K562 (cell line): ENCODE data around the gene PLS1. TPM values are rescaled to one million over a fixed set of nuclear protein-coding genes. Genes with fewer than 3 reads are reported as not detected.

Experiments
- ATAC-seq: fragments of 200-7000 bp; cut with Tn5 transposase; 3 replicates; pipeline ENCODE4 v1.9.1; 2020; ENCODE audit warnings: moderate library complexity
- BruUV-seq: library from RNA; stranded (reverse); fragments of 400-500 nt; replicated peaks from 2 replicates; lab custom pipeline; 2021; lab: Mats Ljungman, UMichigan
- CTCF ChIA-PET: fragments of 300-600 bp; formaldehyde crosslinking; extraction: SDS; loops from one replicate; lab custom pipeline; 2021; ENCODE audit warnings: low intra/inter-chr PET ratio; lab: Yijun Ruan, JAX
- POLR2A ChIA-PET: fragments of 300-600, 350-650 bp; sonication (Branson Sonifier 250); formaldehyde crosslinking; extraction: SDS; loops from one replicate; lab custom pipeline; 2021; ENCODE audit warnings: antibody characterized with exemption, inconsistent platforms; lab: Yijun Ruan, JAX
- DNase-seq, 4 experiments: peaks; one replicate each; pipeline versions ENCODE4 v3.0.0 to v3.0.0-alpha.2; 2011 to 2018; ENCODE audit warnings: low spot score in 3 of 4, mixed read lengths in 3 of 4; ENCODE audit errors: extremely low read depth in 1 of 4
- FAIRE-seq: peaks from 2 replicates; lab custom pipeline; 2011; peaks lifted over from hg19 to GRCh38; lab: Jason Lieb, UNC
- H2AFZ ChIP-seq: 2 replicates; pipeline ENCODE4 v1.6.0; 2011; ENCODE audit warnings: low read depth, low read length, control low read depth, inconsistent platforms
- H3K27ac ChIP-seq: fragments of 200-600 bp; 3 replicates; pipeline ENCODE4 v1.8.0; 2011; ENCODE audit warnings: low read depth, mild to moderate bottlenecking, control low read depth, inconsistent platforms, low read length, moderate library complexity, mixed read lengths; ENCODE audit errors: extremely low read depth
- H3K27me3 ChIP-seq, 2 experiments: fragments of 300-600 bp in 1 of 2; 2 replicates in 1 of 2; 3 replicates in 1 of 2; pipeline versions ENCODE4 v1.6.0 to v1.8.0; 2011; ENCODE audit warnings: inconsistent platforms in 2 of 2, low read length in 2 of 2, mild to moderate bottlenecking in 1 of 2, mixed read lengths in 1 of 2, moderate library complexity in 1 of 2; ENCODE audit not compliant: control insufficient read depth in 2 of 2, insufficient read depth in 2 of 2
- H3K36me3 ChIP-seq: fragments of 300-600 bp; 3 replicates; pipeline ENCODE4 v1.8.0; 2011; ENCODE audit warnings: mild to moderate bottlenecking, low read length, inconsistent platforms; ENCODE audit not compliant: control insufficient read depth, insufficient read depth
- H3K4me1 ChIP-seq, 2 experiments: fragments of 200-600 bp in 1 of 2; replicated peaks in 1 of 2; 2 replicates in 1 of 2; 3 replicates in 1 of 2; pipeline versions ENCODE4 v1.5.1 to v1.8.0; 2011; ENCODE audit warnings: inconsistent platforms in 2 of 2, low read length in 2 of 2, mild to moderate bottlenecking in 1 of 2, mixed read lengths in 1 of 2, moderate library complexity in 1 of 2; ENCODE audit not compliant: control insufficient read depth in 2 of 2, insufficient read depth in 2 of 2
- H3K4me2 ChIP-seq: 2 replicates; pipeline ENCODE4 v1.6.1; 2011; ENCODE audit warnings: low read length, control low read depth, inconsistent platforms, mixed read lengths; ENCODE audit not compliant: insufficient read depth
- H3K4me3 ChIP-seq: fragments of 200-600 bp; sonication (generic), shearing (Covaris generic); 2 replicates; pipeline ENCODE4 v1.5.1; 2016; ENCODE audit warnings: control low read depth, inconsistent platforms
- H3K79me2 ChIP-seq: fragments of 200-600 bp; 3 replicates; pipeline ENCODE4 v1.8.0; 2011; ENCODE audit warnings: low read length, inconsistent platforms; ENCODE audit not compliant: control insufficient read depth, insufficient read depth
- H3K9ac ChIP-seq, 2 experiments: 2 replicates each; pipeline versions ENCODE4 v1.6.0 to v1.6.1; 2011; ENCODE audit warnings: low read depth in 2 of 2, low read length in 2 of 2, control low read depth in 1 of 2, inconsistent platforms in 1 of 2, mild to moderate bottlenecking in 1 of 2, mixed read lengths in 1 of 2; ENCODE audit not compliant: insufficient read depth in 1 of 2
- H3K9me1 ChIP-seq: one replicate; pipeline ENCODE4 v1.6.0; 2011; ENCODE audit warnings: inconsistent platforms, mild to moderate bottlenecking, low read length, moderate library complexity; ENCODE audit not compliant: control insufficient read depth, insufficient read depth
- H3K9me3 ChIP-seq: replicated peaks from 2 replicates; pipeline ENCODE4 v1.5.1; 2011; ENCODE audit warnings: low read depth, low read length, inconsistent platforms; ENCODE audit not compliant: control insufficient read depth, insufficient read depth
- H4K20me1 ChIP-seq: replicated peaks from 2 replicates; pipeline ENCODE4 v1.6.1; 2011; ENCODE audit warnings: low read length, inconsistent platforms, mixed read lengths; ENCODE audit not compliant: control insufficient read depth, insufficient read depth
- ATF7 ChIP-seq: fragments of 450-650 bp; IDR thresholded peaks from 2 replicates; pipeline ENCODE4 v1.7.1; 2014; ENCODE audit warnings: mild to moderate bottlenecking, moderate library complexity
- GTF2F1 ChIP-seq: IDR thresholded peaks from 2 replicates; pipeline ENCODE4 v1.6.1; 2011; ENCODE audit warnings: low read depth, low read length, improper control_type of control experiment
- HINFP ChIP-seq: fragments of 450-650 bp; conservative IDR thresholded peaks from 2 replicates; pipeline ENCODE4 v1.6.1; 2016; ENCODE audit warnings: missing genetic modification characterization, low read depth, mild to moderate bottlenecking, control low read depth, missing compliant biosample characterization
- HMG20A ChIP-seq: fragments of 450-650 bp; formaldehyde crosslinking; conservative IDR thresholded peaks from 2 replicates; pipeline ENCODE4 v1.4.0; 2020; ENCODE audit warnings: mild to moderate bottlenecking, mixed read lengths
- MYNN ChIP-seq, 2 experiments: sonication (generic); formaldehyde crosslinking in 1 of 2; IDR thresholded peaks; 2 replicates each; pipeline versions ENCODE4 v1.5.0 to v1.6.1; 2016 to 2020; ENCODE audit warnings: antibody characterized with exemption in 1 of 2, missing genetic modification reagents in 1 of 2
- NCOA6 ChIP-seq: fragments of 450-650 bp; IDR thresholded peaks from 2 replicates; pipeline ENCODE4 v1.6.1; 2017; ENCODE audit warnings: mild to moderate bottlenecking
- NELFE ChIP-seq: IDR thresholded peaks from 2 replicates; pipeline ENCODE4 v1.6.1; 2011; ENCODE audit warnings: mild to moderate bottlenecking; ENCODE audit not compliant: insufficient read depth, insufficient read length
- NR2C1 ChIP-seq, 2 experiments: fragments of 450-650 bp; IDR thresholded peaks; 2 replicates each; pipeline ENCODE4 v1.6.1; 2017; ENCODE audit warnings: mild to moderate bottlenecking in 2 of 2, antibody characterized with exemption in 1 of 2, inconsistent platforms in 1 of 2, missing compliant biosample characterization in 1 of 2, missing genetic modification characterization in 1 of 2
- PRDM10 ChIP-seq: fragments of 450-650 bp; IDR thresholded peaks from 2 replicates; pipeline ENCODE4 v1.6.1; 2018; ENCODE audit not compliant: partially characterized antibody
- TEAD1 ChIP-seq, 2 experiments: fragments of 450-650 bp in 1 of 2; sonication (generic) in 1 of 2; formaldehyde crosslinking; IDR thresholded peaks; 2 replicates each; pipeline versions ENCODE4 v1.4.0 to v1.8.0; 2020 to 2022; ENCODE audit warnings: mild to moderate bottlenecking in 2 of 2, missing genetic modification reagents in 1 of 2
- YY1 ChIP-seq, 3 experiments: IDR thresholded peaks; 2 replicates each; pipeline ENCODE4 v1.6.1; 2011; ENCODE audit warnings: low read length in 2 of 3, mild to moderate bottlenecking in 2 of 3, moderate library complexity in 2 of 3, borderline replicate concordance in 1 of 3, control low read depth in 1 of 3, low read depth in 1 of 3; ENCODE audit not compliant: insufficient read depth in 3 of 3, insufficient replicate concordance in 2 of 3, control insufficient read depth in 1 of 3, insufficient read length in 1 of 3; ENCODE audit errors: extremely low read depth in 1 of 3
- ZBTB8A ChIP-seq: fragments of 450-650 bp; IDR thresholded peaks from 2 replicates; pipeline ENCODE4 v1.6.1; 2018; ENCODE audit warnings: mild to moderate bottlenecking, moderate library complexity; ENCODE audit not compliant: partially characterized antibody
- in situ Hi-C: fragments of 300-500 bp; cut with MboI; formaldehyde crosslinking; loops from 4 replicates; pipeline ENCODE4 v1.15.0; 2018; ENCODE audit warnings: inconsistent platforms, mixed read lengths
- intact Hi-C: fragments of 100-400 bp; cut with micrococcal nuclease; formaldehyde crosslinking; loops from 2 replicates; pipeline ENCODE4 v1.14.2; 2022
- polyA plus RNA-seq, 8 experiments: library from polyadenylated mRNA; depleted of rRNA in 4 of 8; stranded (reverse) in 5 of 8; unstranded in 3 of 8; fragments of >200 nt; fragmentation: Nextera tagmentation in 2 of 8; fragmentation: Illumina TruSeq in 1 of 8; extraction: Ambion mirVana in 2 of 8; extraction: Trizol in 1 of 8; gene quantifications; 2 replicates each; pipeline versions ENCODE4 v1.2.1 to v1.2.3, GENCODE V29; 2011 to 2014; ENCODE audit warnings: inconsistent platforms in 1 of 8, missing spikeins in 1 of 8
- total RNA-seq, 7 experiments: library from RNA; depleted of rRNA in 6 of 7; stranded (reverse); fragments of >200 nt in 6 of 7; fragmentation: Illumina TruSeq in 2 of 7; extraction: Trizol in 2 of 7; gene quantifications; 2 replicates each; pipeline versions ENCODE4 v1.2.1 to v1.2.3, GENCODE V29; 2011 to 2021; ENCODE audit warnings: low replicate concordance in 1 of 7
- TF ChIP-seq, protein P1 (sequence below), 2 experiments: fragments of 450-650 bp in 1 of 2; sonication (generic) in 1 of 2; formaldehyde crosslinking; conservative IDR thresholded peaks; 2 replicates each; pipeline versions ENCODE4 v1.4.0 to v1.8.1; 2020 to 2022; ENCODE audit warnings: mild to moderate bottlenecking in 1 of 2, missing genetic modification reagents in 1 of 2
- TF ChIP-seq, protein P2 (sequence below): conservative IDR thresholded peaks from 2 replicates; pipeline ENCODE4 v1.6.1; 2011; ENCODE audit warnings: low read depth, mild to moderate bottlenecking, low read length; ENCODE audit not compliant: control insufficient read depth

The PLS1 gene
- total and polyA plus RNA-seq, 9 of the 15 experiments (the other 6 are each of a cell fraction or from before 2014, with no cell fraction given), result 6.1 to 21.3 (median 13.0) TPM

- intact Hi-C loops (no loop called here), in situ Hi-C loops (no loop called here)
- FAIRE-seq, result no peak
- no peak for TF ChIP-seq MYNN (IDR thresholded peaks at IDR 0.05)
- TF ChIP-seq MYNN (CRISPR knock-in tag; IDR thresholded peaks at IDR 0.05), result no peak
- no peak for TF ChIP-seq NELFE
- no peak for TF ChIP-seq PRDM10
- TF ChIP-seq NR2C1 (IDR thresholded peaks at IDR 0.05), result no peak
- no peak for TF ChIP-seq NR2C1 (tag; IDR thresholded peaks at IDR 0.05)
- TF ChIP-seq ZBTB8A, result no peak
- TF ChIP-seq HMG20A (CRISPR knock-in tag), result no peak
- TF ChIP-seq GTF2F1, result no peak
- TF ChIP-seq, protein P1, sequence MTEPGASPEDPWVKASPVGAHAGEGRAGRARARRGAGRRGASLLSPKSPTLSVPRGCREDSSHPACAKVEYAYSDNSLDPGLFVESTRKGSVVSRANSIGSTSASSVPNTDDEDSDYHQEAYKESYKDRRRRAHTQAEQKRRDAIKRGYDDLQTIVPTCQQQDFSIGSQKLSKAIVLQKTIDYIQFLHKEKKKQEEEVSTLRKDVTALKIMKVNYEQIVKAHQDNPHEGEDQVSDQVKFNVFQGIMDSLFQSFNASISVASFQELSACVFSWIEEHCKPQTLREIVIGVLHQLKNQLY (CRISPR knock-in tag; conservative IDR thresholded peaks at IDR 0.05), result no peak
- TF ChIP-seq HINFP, result no peak
- no peak for TF ChIP-seq YY1 (IDR thresholded peaks at IDR 0.05; ENCODE audit: borderline replicate concordance in 1 of 3, control insufficient read depth in 1 of 3, extremely low read depth in 1 of 3, insufficient read depth in 3 of 3, insufficient read length in 1 of 3, insufficient replicate concordance in 2 of 3, low read depth in 1 of 3, low read length in 2 of 3)
- TF ChIP-seq TEAD1 (CRISPR knock-in tag; IDR thresholded peaks at IDR 0.05), result no peak
- TF ChIP-seq ATF7, result no peak
- no peak for TF ChIP-seq NCOA6
- TF ChIP-seq, protein P2, sequence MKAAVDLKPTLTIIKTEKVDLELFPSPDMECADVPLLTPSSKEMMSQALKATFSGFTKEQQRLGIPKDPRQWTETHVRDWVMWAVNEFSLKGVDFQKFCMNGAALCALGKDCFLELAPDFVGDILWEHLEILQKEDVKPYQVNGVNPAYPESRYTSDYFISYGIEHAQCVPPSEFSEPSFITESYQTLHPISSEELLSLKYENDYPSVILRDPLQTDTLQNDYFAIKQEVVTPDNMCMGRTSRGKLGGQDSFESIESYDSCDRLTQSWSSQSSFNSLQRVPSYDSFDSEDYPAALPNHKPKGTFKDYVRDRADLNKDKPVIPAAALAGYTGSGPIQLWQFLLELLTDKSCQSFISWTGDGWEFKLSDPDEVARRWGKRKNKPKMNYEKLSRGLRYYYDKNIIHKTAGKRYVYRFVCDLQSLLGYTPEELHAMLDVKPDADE, result no peak
Measured at GRCh38 chr3:142660893-142661292, 64.7 kb downstream of the PLS1 start.

More at GRCh38 chr3:142660893-142661292, 64.7 kb downstream of the PLS1 start:
- no peaks in the 10 kb centered on the region for H4K20me1 ChIP-seq
- BruUV-seq, result no TSS peak
- POLR2A ChIA-PET, result interaction anchor here (0.6 kb wide), 1 partner anchor 15 kb away, joined by 3 read pairs; no protein-coding TSS in a partner anchor
- H3K27ac ChIP-seq, result no peak overlapping the region
- H3K4me1 ChIP-seq, result no peaks in the 10 kb centered on the region; a peak in 1 of 5 replicates
- H2AFZ ChIP-seq, result no peak overlapping the region
- no peaks in the 10 kb centered on the region for H3K27me3 ChIP-seq
- H3K4me3 ChIP-seq, result no peak overlapping the region
- CTCF ChIA-PET, result no interaction called here
- H3K4me2 ChIP-seq, result no peak overlapping the region
- no peak overlapping the region for H3K9ac ChIP-seq
- DNase-seq, result no peak
- no peaks in the 10 kb centered on the region for H3K9me1 ChIP-seq
- no peaks in the 10 kb centered on the region for H3K79me2 ChIP-seq
- H3K9me3 ChIP-seq, result no peaks in the 10 kb centered on the region
- no peak for ATAC-seq
- H3K36me3 ChIP-seq, result no peaks in the 10 kb centered on the region
